K562 treated with DMSO at 1 percent for 48 hours (cell line): ENCODE measurements around the gene OTOG. TPM values are rescaled to one million over a fixed set of nuclear protein-coding genes. Genes with fewer than 3 reads are reported as not detected.

Experiments
- total RNA-seq: library from RNA; unstranded; fragments of 300-600 nt; gene quantifications from 2 replicates; pipeline ENCODE4 v1.2.3, GENCODE V29; 2022; ENCODE audit warnings: low replicate concordance; ENCODE audit errors: extremely low read depth

The OTOG gene
- not detected in 2 replicates for total RNA-seq

GRCh38 chr11:17547051-17547577 is at the start of gene OTOG:
Gene OTOG (plus strand): TSS chr11:17547259. CDS start chr11:17547373, 114 bp downstream.

GRCh38 chr11:17544181-17544622 is 2.9 kb upstream of the OTOG start, which contains the start of gene USH1C:
Gene USH1C (minus strand): TSS chr11:17544416. CDS start chr11:17544307, 109 bp downstream.

Other genes starting within 250 kb of the OTOG start
- gene NCR3LG1, start 195.5 kb upstream of the OTOG start, total RNA-seq, result not detected in 2 replicates
- gene KCNJ11, start 158.6 kb upstream of the OTOG start, total RNA-seq, result not detected in 2 replicates
- not detected in 2 replicates for gene ABCC8, start 70.4 kb upstream of the OTOG start, total RNA-seq
- gene USH1C, start 2.8 kb upstream of the OTOG start, total RNA-seq, result not detected in 2 replicates
- not detected in 2 replicates for gene MYOD1, start 172.3 kb downstream of the OTOG start, total RNA-seq
- not detected in 2 replicates for gene KCNC1, start 187.5 kb downstream of the OTOG start, total RNA-seq